Inflammatory macrophage treated with lipopolysaccharide for 4 hours (primary cell): Measurements from ENCODE around the gene FRAS1.

ENCODE experiments used
- DNase-seq: peaks from one replicate; pipeline ENCODE4 v3.0.0-alpha.2; 2020

FRAS1 gene

GRCh38 chr4:78561677-78562076 is 504.6 kb downstream of the FRAS1 start:
- no peak for DNase-seq

GRCh38 chr4:78562687-78563086 is 505.6 kb downstream of the FRAS1 start:
- DNase-seq, result no peak

- no peak for DNase-seq
Observed at GRCh38 chr4:78565971-78566372, 508.8 kb downstream of the FRAS1 start.

- no peak for DNase-seq
Observed at GRCh38 chr4:78566834-78567499, 509.8 kb downstream of the FRAS1 start.

GRCh38 chr4:78567500-78568060 is 510.5 kb downstream of the FRAS1 start:
- no peak for DNase-seq

GRCh38 chr4:78568640-78569305 is 511.6 kb downstream of the FRAS1 start:
- no peak for DNase-seq

- DNase-seq, result no peak
Observed at GRCh38 chr4:78569306-78569821, 512.2 kb downstream of the FRAS1 start.

GRCh38 chr4:78570117-78570516 is 513.0 kb downstream of the FRAS1 start:
- DNase-seq, result no peak

GRCh38 chr4:78571804-78572203 is 514.7 kb downstream of the FRAS1 start:
- DNase-seq, result no peak

GRCh38 chr4:78578674-78579425 is 521.7 kb downstream of the FRAS1 start:
- DNase-seq, result no peak

GRCh38 chr4:78581618-78582017 is 524.5 kb downstream of the FRAS1 start:
- peak; percentile 89 for DNase-seq

- DNase-seq, result peak; percentile 29
Observed at GRCh38 chr4:78584863-78585547, 527.9 kb downstream of the FRAS1 start.

- no peak for DNase-seq
Observed at GRCh38 chr4:78585633-78586032, 528.5 kb downstream of the FRAS1 start.

- no peak for DNase-seq
Observed at GRCh38 chr4:78588894-78589545, 531.9 kb downstream of the FRAS1 start.

- DNase-seq, result no peak
Observed at GRCh38 chr4:78591404-78591803, 534.3 kb downstream of the FRAS1 start.

GRCh38 chr4:78592088-78592783 is 535.1 kb downstream of the FRAS1 start:
- DNase-seq, result no peak
